ENCODE data around the gene AHCTF1.

AHCTF1 gene

DNA sequence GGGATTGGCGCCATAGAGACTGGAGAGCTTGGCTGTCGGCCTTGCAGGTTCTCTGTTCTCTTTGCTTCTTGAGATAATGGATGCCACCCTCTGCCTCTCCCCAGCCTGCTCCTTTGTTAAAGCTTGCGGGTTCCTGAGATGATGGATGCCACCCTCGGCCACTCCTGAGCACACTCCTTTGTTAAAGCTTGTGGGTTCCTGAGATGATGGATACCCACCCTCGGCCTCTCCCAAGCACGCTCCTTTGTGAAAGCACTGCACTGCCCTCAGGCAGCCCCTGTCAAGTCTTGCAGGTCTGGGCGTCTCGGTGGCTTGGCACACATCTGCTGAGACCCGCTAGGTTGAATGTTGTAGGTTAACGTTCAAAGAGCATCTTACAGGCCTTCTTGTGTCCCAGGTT lies 131.0 kb downstream of the AHCTF1 start:
- no peak for DNase-seq (ENCODE audit: low read depth in 2 of 2)
- no peak overlapping the region for H3K4me3 ChIP-seq (replicated peaks in 1 of 2; ENCODE audit: low read depth in 2 of 2, low read length in 2 of 2)
- TF ChIP-seq, protein P1, sequence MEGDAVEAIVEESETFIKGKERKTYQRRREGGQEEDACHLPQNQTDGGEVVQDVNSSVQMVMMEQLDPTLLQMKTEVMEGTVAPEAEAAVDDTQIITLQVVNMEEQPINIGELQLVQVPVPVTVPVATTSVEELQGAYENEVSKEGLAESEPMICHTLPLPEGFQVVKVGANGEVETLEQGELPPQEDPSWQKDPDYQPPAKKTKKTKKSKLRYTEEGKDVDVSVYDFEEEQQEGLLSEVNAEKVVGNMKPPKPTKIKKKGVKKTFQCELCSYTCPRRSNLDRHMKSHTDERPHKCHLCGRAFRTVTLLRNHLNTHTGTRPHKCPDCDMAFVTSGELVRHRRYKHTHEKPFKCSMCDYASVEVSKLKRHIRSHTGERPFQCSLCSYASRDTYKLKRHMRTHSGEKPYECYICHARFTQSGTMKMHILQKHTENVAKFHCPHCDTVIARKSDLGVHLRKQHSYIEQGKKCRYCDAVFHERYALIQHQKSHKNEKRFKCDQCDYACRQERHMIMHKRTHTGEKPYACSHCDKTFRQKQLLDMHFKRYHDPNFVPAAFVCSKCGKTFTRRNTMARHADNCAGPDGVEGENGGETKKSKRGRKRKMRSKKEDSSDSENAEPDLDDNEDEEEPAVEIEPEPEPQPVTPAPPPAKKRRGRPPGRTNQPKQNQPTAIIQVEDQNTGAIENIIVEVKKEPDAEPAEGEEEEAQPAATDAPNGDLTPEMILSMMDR (IDR thresholded peaks at IDR 0.05; ENCODE audit: low read depth, low read length) = no peak

DNA sequence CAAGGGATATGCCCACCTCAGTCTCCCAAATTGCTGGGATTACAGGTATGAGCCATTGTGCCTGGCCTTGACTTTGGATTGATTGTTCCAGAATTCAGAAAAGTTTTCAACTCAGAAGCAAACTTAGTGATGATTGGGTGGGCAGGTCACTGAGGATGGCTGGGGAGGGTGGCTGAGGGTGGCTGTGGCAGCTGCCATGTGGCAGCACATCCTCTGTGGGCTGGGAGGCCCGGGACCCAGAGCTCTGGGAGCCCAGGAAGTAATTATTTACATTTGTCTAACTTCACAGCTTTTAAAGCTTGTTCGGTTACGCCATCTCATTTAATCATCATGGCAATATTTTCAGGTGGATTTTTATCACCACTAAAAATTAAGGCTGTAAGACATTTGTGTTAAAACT lies 131.4 kb downstream of the AHCTF1 start:
- no peak overlapping the region for H3K4me3 ChIP-seq (replicated peaks in 1 of 2; ENCODE audit: low read depth in 2 of 2, low read length in 2 of 2)
- DNase-seq (ENCODE audit: low read depth in 2 of 2) = no peak
- TF ChIP-seq, protein P1 (IDR thresholded peaks at IDR 0.05; ENCODE audit: low read depth, low read length) = no peak

DNA sequence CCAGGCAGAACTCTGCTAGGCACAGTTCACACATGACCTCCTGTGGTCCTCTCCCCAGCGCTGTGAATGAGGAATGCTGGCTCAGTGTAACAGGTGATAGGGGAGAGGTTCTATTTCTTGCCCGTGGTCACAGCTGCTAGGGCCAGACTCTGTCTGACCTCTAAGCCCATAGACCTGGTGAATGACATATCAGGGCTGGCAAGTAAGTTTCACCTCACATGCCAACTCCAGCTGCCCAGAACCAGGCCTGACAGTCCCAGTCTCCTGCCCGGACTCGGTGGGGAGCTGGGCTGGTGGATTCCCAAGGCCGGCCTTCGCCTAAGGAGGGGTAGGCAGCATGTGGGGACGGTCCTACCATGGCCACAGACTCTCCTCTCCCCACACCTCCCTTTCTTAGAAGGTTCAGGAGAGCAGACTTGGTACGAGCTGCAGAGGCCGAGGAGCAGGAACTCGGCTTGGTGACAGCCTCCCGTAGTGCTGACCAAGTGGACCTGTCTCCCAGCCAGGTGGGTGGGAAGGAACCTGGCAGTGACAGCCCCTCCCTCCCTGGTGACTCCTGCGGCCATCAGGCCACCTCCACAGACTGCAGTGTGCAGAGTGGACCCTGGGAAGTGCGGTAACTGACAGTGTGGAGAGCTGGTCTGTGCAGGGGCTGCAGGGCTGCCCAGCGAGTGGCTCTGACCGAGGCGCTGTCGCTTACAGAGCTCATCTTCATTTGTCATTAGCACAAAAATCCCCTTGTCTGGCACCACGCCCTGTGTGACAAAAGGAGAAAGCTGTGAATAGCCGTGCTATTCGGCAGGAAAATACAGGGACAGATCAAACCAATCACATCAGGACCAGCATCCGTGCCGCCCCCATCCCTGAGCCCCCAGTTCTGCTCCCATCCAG lies 132.9 kb downstream of the AHCTF1 start:
- DNase-seq (ENCODE audit: low read depth in 2 of 2) = no peak
- no peak overlapping the region for H3K4me3 ChIP-seq (replicated peaks in 1 of 2; ENCODE audit: low read depth in 2 of 2, low read length in 2 of 2)
- TF ChIP-seq, protein P1 (IDR thresholded peaks at IDR 0.05; ENCODE audit: low read depth, low read length) = no peak

DNA sequence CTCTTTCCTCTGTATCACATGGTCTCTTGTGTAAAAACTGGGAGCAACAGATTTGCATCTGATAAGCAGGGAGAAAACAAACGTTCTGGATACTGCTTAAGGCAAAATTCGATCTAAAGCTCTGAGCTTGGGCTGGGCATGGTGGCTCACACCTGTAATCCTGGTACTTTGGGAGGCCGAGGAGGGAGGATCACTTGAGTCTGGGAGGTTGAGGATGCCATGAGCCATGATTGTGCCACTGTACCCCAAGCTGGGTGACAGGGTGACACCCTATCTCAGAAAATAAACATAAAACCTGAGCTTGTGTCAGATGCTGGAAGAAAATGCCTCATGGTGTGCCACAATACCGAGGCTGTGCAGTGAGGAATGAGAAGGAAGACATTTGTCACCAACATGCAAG lies 133.6 kb downstream of the AHCTF1 start:
- no peak for DNase-seq (ENCODE audit: low read depth in 2 of 2)
- TF ChIP-seq, protein P1 (IDR thresholded peaks at IDR 0.05; ENCODE audit: low read depth, low read length) = no peak
- H3K4me3 ChIP-seq (replicated peaks in 1 of 2; ENCODE audit: low read depth in 2 of 2, low read length in 2 of 2) = no peak overlapping the region

DNA sequence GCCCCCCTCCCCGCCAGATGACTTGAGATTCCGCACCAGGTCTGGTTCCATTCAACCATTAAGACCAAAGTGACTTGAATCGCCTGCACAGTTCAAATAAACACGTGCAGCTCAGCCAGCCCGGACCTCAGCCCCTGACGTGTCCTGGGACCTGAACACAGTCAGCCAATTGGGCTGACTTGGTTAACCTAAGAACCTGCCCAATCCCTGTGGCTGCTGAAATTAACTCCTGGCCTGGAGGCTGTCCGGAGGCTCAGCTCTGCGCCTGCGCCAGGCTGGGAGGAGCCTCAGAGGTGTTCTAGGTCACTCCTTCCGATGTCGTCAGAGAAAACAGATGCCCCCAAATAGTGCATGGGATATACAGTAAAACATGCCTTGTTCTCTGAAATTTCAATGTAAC lies 134.2 kb downstream of the AHCTF1 start:
- H3K4me3 ChIP-seq (replicated peaks in 1 of 2; ENCODE audit: low read depth in 2 of 2, low read length in 2 of 2) = no peak overlapping the region
- DNase-seq (ENCODE audit: low read depth in 2 of 2) = no peak
- TF ChIP-seq, protein P1 (IDR thresholded peaks at IDR 0.05; ENCODE audit: low read depth, low read length) = no peak

DNA sequence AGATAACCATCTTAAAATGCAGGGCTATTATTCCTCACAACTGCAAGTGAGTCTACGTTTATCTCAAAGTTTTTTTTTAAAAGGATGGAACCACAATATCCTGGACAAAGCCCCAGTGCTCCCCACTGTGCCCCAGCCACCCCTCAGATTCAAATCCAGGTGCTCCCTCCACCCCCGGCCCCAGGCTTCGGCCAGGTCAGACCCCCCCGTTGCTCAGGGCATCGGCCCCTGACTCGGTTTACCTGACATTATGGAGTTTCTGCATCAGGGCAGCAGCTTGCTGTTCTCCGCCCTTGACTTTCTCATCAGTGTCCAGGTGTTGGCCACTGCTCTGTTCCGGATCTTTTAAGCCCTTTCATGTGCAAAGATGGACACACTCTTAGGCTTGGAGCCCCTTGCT lies 134.6 kb downstream of the AHCTF1 start:
- TF ChIP-seq, protein P1 (IDR thresholded peaks at IDR 0.05; ENCODE audit: low read depth, low read length) = no peak
- no peak overlapping the region for H3K4me3 ChIP-seq (replicated peaks in 1 of 2; ENCODE audit: low read depth in 2 of 2, low read length in 2 of 2)

More for the DNA sequence above, 134.6 kb downstream of the AHCTF1 start:
- no peak for DNase-seq (ENCODE audit: low read depth in 2 of 2)

Measured in cardiac fibroblast (primary cell).